ENCODE results near the gene BRINP1. TPM values are rescaled to one million over a fixed set of nuclear protein-coding genes. Genes with fewer than 3 reads are reported as not detected.

The BRINP1 gene
- total and polyA plus RNA-seq, 7 donors: 0.03 to 0.20 (median 0.17) TPM; not detected in 4

GRCh38 chr9:119272500-119273211 lies 96.6 kb downstream of the BRINP1 start:
- Histone ChIP-seq H3K36me3 (ENCODE audit: insufficient read depth in 1 of 2, low read depth in 1 of 2) (no peaks in the 10 kb centered on the region), H3K27me3 (ENCODE audit: insufficient read depth in 3 of 3, low read length in 2 of 3) (no peaks in the 10 kb centered on the region), H3K9me3 (no peaks in the 10 kb centered on the region), H3K27ac (no peak overlapping the region), H3K4me3 (no peak overlapping the region), H3K4me1 (peaks cover 8% of the 10 kb centered on the region)
- DNase-seq (no peak), ATAC-seq (no peak)
- 43 to 56% (median 49%) methylated on average over 5 of the region's 5 CpGs for WGBS, 3 donors
- no peak for TF ChIP-seq CTCF (IDR thresholded peaks at IDR 0.05)
- intact Hi-C loops (cut with DNase I): loop anchor here in 1 of 2 donors (5.0 kb wide), 1 partner anchor 45 kb away; no protein-coding TSS in a partner anchor

- H3K4me3 ChIP-seq: no peak overlapping the region
- intact Hi-C loops (cut with DNase I): no loop called here
- TF ChIP-seq CTCF (IDR thresholded peaks at IDR 0.05): no peak
- no peaks in the 10 kb centered on the region for H3K27me3 ChIP-seq (ENCODE audit: insufficient read depth in 3 of 3, low read length in 2 of 3)
- no peak for DNase-seq
- no peaks in the 10 kb centered on the region for H3K9me3 ChIP-seq
- WGBS, 3 donors: 27 to 41% (median 40%) methylated on average over 3 of the region's 3 CpGs
- peaks cover 8% of the 10 kb centered on the region for H3K4me1 ChIP-seq
- ATAC-seq: no peak
- H3K27ac ChIP-seq: no peak overlapping the region
- no peaks in the 10 kb centered on the region for H3K36me3 ChIP-seq (ENCODE audit: insufficient read depth in 1 of 2, low read depth in 1 of 2)
Measured at GRCh38 chr9:119268985-119269384, 100.2 kb downstream of the BRINP1 start.

GRCh38 chr9:119264165-119264564 lies 105.1 kb downstream of the BRINP1 start:
- no peak overlapping the region for H3K27ac ChIP-seq
- intact Hi-C loops (cut with DNase I): no loop called here
- H3K27me3 ChIP-seq (ENCODE audit: insufficient read depth in 3 of 3, low read length in 2 of 3): no peaks in the 10 kb centered on the region
- DNase-seq: no peak
- no peak for TF ChIP-seq CTCF (IDR thresholded peaks at IDR 0.05)
- 76 to 85% (median 84%) methylated on average over 3 of the region's 3 CpGs for WGBS, 3 donors
- H3K4me3 ChIP-seq: no peak overlapping the region
- no peaks in the 10 kb centered on the region for H3K9me3 ChIP-seq
- ATAC-seq: no peak
- H3K4me1 ChIP-seq: no peaks in the 10 kb centered on the region
- H3K36me3 ChIP-seq (ENCODE audit: insufficient read depth in 1 of 2, low read depth in 1 of 2): no peaks in the 10 kb centered on the region

- ATAC-seq: no peak
- Histone ChIP-seq H3K27me3 (ENCODE audit: insufficient read depth in 3 of 3, low read length in 2 of 3) (no peaks in the 10 kb centered on the region), H3K4me1 (no peaks in the 10 kb centered on the region), H3K4me3 (no peak overlapping the region), H3K9me3 (no peaks in the 10 kb centered on the region), H3K27ac (no peak overlapping the region), H3K36me3 (ENCODE audit: insufficient read depth in 1 of 2, low read depth in 1 of 2) (no peaks in the 10 kb centered on the region)
- WGBS, 3 donors: 47 to 57% (median 48%) methylated on average over 4 of the region's 4 CpGs
- TF ChIP-seq CTCF (IDR thresholded peaks at IDR 0.05): no peak
- no peak for DNase-seq
- intact Hi-C loops (cut with DNase I): no loop called here
Measured at GRCh38 chr9:119257592-119257991, 111.6 kb downstream of the BRINP1 start.

- TF ChIP-seq CTCF (IDR thresholded peaks at IDR 0.05): no peak
- intact Hi-C loops (cut with DNase I): no loop called here
- DNase-seq (no peak), ATAC-seq (no peak)
- Histone ChIP-seq H3K27ac (no peak overlapping the region), H3K27me3 (ENCODE audit: insufficient read depth in 3 of 3, low read length in 2 of 3) (no peaks in the 10 kb centered on the region), H3K9me3 (no peaks in the 10 kb centered on the region), H3K36me3 (ENCODE audit: insufficient read depth in 1 of 2, low read depth in 1 of 2) (no peaks in the 10 kb centered on the region), H3K4me1 (no peaks in the 10 kb centered on the region), H3K4me3 (no peak overlapping the region)
- 57 to 66% (median 57%) methylated on average over 3 of the region's 3 CpGs for WGBS, 3 donors
Measured at GRCh38 chr9:119255116-119255515, 114.1 kb downstream of the BRINP1 start.

All from psoas muscle (tissue), 8 donors.